ENCODE measurements around the gene POLR3A. TPM values are rescaled to one million over a fixed set of nuclear protein-coding genes. Genes with fewer than 3 reads are reported as not detected.
A peak's percentile ranks its signal among the peaks of the same experiment; 100 is the strongest.

POLR3A gene
- total RNA-seq, 2 experiments from 2014 or later, result 25.2 to 26.7 TPM

DNA sequence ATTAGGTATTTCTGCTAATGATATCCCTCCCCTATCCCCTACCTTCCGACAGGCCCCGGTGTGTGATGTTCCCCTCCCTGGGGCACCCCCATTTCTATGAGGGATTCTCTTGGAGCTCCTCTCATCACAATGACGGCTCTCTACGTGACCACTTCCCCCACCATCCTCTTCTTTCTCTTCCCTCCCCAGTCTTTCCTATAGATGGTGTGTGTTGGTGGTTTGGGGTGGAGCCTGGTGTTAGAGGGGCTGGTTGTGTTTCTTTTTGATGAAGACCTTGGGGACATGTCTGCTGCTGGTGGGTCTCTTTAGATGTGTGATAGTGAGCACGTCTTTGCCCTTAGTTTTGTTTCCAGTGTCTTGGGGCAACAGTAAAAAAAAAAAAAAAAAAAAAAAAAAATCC lies 33.0 kb upstream of the POLR3A start:
- Mint-ChIP-seq H3K27ac (no peak overlapping the region), H3K9me3 (no peaks in the 10 kb centered on the region), H3K4me1 (peaks cover 17% of the 10 kb centered on the region), H3K27me3 (no peaks in the 10 kb centered on the region), H3K36me3 (no peaks in the 10 kb centered on the region), H3K4me3 (peak overlapping the region; percentile 40)
- peak; percentile 17 for DNase-seq

DNA sequence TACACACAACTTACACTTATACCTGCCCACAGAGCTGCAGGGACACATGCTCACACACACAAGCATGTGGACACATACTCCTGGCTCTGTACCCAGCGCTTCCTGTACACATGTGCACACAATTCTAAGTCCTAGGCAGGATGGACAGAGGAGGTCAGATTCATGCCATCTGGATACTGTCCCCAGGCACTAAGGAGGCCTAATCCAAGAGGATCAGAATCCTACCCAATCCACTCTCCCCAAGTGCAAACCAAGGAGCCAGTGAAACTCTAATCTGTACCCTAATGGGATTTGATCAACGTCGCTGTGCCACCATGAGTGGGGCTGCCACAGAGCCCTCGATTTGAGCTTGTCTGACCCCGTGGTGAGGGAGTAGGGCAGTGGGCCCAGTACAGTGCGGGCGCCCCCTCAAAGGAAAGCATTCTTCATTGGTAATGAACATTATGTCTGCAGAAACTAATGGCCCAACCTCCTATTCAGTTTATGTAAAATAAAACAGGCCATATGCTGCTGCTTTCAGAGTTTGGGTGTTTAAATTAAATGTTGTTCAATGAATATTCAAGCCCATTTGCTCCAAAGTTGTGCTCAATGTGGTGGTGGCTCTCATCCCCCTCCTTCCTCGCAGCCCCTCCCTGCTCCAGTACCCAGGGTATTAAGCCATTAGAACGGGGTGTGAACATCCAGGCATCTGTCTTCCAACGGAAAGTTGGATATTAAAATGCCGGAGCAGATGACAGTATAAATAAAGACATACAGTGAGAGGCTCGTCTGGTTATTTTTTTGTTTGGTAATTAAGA lies 30.8 kb upstream of the POLR3A start:
- DNase-seq, result no peak
- no peaks in the 10 kb centered on the region for H3K36me3 Mint-ChIP-seq
- no peaks in the 10 kb centered on the region for H3K27me3 Mint-ChIP-seq
- no peak overlapping the region for H3K4me3 Mint-ChIP-seq
- H3K9me3 Mint-ChIP-seq, result no peaks in the 10 kb centered on the region
- peaks cover 18% of the 10 kb centered on the region for H3K4me1 Mint-ChIP-seq
- H3K27ac Mint-ChIP-seq, result no peak overlapping the region

DNA sequence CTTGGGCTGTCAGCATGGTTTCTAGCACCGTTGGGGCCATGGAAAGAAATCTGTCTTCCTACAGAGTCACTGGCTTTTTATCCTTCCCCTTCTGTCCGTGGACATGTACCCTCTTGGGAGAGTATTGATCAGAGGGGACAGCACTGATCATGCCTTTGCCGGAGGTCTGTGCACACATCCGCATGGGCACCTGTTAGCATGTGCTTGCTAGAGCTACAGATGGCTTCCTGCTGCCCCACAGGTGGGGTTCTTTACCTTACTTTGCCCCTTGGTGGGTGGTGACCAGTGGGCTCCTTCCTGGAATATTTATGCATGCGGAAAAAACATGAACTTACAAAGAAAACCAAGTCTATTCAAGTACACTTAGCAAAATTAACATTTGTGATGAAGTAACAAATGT lies 29.2 kb upstream of the POLR3A start:
- Mint-ChIP-seq H3K4me1 (peaks cover 18% of the 10 kb centered on the region), H3K4me3 (no peak overlapping the region), H3K27ac (no peak overlapping the region), H3K9me3 (no peaks in the 10 kb centered on the region), H3K36me3 (peaks cover 2% of the 10 kb centered on the region), H3K27me3 (no peaks in the 10 kb centered on the region)
- no peak for DNase-seq

DNA sequence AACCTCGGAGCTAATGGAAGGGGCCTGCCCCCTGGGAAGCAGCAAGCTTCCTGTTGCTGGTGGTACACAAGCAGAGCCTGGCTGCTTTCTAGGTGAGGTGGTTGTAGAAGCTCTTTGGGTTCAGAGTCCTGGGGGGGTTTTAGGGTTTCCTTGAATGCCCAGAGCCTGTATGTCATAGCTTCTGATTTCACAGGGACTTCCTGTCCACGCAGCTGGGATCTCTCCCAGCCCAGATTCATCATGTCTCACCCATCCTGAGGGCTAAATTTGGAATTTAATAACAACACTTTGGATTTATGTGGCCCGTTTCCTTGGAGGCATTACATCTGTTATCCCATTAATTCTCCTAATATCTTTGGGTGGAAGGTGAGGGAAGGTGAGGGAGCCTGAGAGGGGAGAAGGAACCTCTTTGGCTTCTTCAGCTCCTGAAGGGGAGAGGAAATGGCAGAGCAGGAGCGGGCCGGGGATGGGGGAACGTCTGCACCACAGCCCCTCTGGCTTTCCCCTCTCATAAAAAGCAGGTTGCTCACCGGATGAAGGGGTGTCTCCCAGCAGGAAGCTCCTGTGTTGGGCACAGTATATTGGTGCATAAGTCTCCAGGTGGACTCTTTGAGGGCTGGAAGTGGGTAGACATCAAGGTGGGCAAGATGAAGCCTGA lies 24.0 kb upstream of the POLR3A start:
- peaks cover 2% of the 10 kb centered on the region for H3K36me3 Mint-ChIP-seq
- peaks cover 3% of the 10 kb centered on the region for H3K4me1 Mint-ChIP-seq
- no peak overlapping the region for H3K4me3 Mint-ChIP-seq
- DNase-seq, result no peak
- H3K27me3 Mint-ChIP-seq, result no peaks in the 10 kb centered on the region
- no peaks in the 10 kb centered on the region for H3K9me3 Mint-ChIP-seq
- H3K27ac Mint-ChIP-seq, result no peak overlapping the region

DNA sequence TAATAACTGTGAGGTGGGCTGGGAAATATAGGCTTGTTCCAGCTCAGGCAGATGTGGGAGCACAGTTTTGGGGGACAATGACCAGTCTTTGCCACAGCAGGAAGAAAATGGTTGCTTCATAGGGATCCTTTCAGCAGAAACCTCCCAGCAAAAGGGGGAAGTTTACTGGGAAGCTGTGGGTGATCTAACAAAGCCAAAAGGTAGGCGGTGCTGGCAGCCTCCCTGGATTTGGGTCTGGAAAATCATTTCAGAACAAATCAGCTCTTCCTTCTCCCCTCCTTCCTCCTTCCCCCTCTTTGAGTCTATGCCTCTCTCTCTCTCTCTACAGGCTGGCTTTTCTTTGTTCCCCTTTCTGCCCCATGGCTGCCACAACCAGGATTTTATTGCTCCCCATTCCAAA lies 20.5 kb upstream of the POLR3A start:
- H3K27me3 Mint-ChIP-seq, result no peaks in the 10 kb centered on the region
- peaks cover 10% of the 10 kb centered on the region for H3K4me1 Mint-ChIP-seq
- no peak for DNase-seq
- H3K9me3 Mint-ChIP-seq, result no peaks in the 10 kb centered on the region
- no peak overlapping the region for H3K4me3 Mint-ChIP-seq
- H3K36me3 Mint-ChIP-seq, result peaks cover 2% of the 10 kb centered on the region
- no peak overlapping the region for H3K27ac Mint-ChIP-seq

DNA sequence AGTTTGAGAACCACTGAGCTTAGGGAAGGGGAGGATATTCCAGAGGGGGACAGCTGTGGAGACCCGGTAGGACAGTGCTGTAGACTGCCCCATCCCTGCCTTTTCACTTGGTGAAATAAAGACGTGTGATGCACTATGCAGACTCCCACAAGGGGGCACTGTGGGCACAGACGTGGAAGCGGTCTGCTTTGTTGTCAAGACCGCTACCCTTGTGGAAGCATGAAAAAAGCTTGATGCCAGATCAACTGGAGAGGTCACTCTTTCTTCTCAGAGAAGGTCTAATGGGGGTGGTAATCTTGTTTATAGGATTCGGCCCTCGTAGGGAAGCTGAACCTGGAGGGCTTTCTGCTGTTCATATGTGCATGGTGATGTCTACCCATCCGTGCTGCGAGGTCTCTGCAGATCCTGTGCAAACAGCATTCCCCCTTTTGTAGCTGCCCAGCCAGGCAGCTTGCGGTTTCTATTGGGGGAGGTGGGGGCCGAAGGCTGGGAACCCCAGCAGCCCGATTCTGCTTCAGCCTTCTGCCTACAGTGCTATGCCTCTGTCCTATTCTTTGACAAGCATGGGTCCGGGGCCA lies 18.1 kb upstream of the POLR3A start:
- Mint-ChIP-seq H3K4me1 (peaks cover 22% of the 10 kb centered on the region), H3K36me3 (peaks cover 1% of the 10 kb centered on the region), H3K9me3 (no peaks in the 10 kb centered on the region), H3K27ac (no peak overlapping the region), H3K4me3 (no peak overlapping the region), H3K27me3 (no peaks in the 10 kb centered on the region)
- peak; percentile 73 for DNase-seq

DNA sequence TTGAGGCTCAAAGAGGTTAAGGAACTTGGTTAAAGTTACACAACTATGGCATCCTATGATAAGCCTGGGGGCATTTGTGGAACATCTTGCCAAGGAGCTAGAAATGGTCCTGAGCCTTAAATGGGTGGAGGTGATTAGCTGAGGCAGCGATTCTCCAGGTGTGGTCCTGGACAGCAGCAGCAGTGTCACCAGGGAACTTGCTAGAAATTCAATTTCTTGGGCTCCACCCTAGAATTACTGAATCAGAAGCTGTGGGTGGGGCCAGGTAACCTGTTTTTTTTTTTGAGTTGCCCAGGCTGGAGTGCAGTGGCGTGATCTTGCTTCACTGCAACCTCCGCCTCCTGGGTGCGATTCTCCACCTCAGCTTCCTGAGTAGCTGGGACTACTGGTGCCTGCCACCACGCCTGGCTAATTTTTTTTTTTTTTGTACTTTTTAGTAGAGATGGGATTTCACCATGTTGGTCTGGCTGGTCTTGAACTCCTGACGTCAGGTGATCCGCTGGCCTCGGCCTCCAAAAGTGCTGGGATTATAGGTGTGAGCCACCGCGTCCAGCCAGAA lies 17.5 kb upstream of the POLR3A start:
- H3K4me1 Mint-ChIP-seq, result peaks cover 27% of the 10 kb centered on the region
- no peak overlapping the region for H3K27ac Mint-ChIP-seq
- no peak overlapping the region for H3K4me3 Mint-ChIP-seq
- DNase-seq, result no peak
- H3K27me3 Mint-ChIP-seq, result no peaks in the 10 kb centered on the region
- H3K9me3 Mint-ChIP-seq, result no peaks in the 10 kb centered on the region
- peaks cover 4% of the 10 kb centered on the region for H3K36me3 Mint-ChIP-seq

DNA sequence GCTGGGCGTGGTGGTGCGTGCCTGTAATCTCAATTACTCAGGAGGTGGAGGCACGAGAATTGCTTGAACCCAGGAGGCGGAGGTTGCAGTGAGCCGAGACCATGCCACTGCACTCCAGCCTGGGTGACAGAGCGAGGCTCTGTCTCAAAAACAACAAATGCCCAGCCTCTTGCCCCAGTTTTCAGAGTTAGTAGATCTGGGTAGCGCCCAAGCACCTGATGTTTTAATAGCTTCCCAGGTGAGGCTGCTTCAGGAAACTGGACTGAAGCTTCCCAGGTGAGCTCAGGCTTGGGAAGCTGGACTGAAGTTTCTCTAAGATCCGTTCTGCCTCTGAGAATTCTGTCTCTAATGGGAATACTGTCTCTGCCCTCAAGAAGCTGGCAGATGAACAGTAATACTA lies 16.5 kb upstream of the POLR3A start:
- H3K4me3 Mint-ChIP-seq, result no peak overlapping the region
- H3K9me3 Mint-ChIP-seq, result no peaks in the 10 kb centered on the region
- peaks cover 13% of the 10 kb centered on the region for H3K36me3 Mint-ChIP-seq
- peaks cover 7% of the 10 kb centered on the region for H3K27me3 Mint-ChIP-seq
- no peak overlapping the region for H3K27ac Mint-ChIP-seq
- peaks cover 36% of the 10 kb centered on the region for H3K4me1 Mint-ChIP-seq
- DNase-seq, result no peak

DNA sequence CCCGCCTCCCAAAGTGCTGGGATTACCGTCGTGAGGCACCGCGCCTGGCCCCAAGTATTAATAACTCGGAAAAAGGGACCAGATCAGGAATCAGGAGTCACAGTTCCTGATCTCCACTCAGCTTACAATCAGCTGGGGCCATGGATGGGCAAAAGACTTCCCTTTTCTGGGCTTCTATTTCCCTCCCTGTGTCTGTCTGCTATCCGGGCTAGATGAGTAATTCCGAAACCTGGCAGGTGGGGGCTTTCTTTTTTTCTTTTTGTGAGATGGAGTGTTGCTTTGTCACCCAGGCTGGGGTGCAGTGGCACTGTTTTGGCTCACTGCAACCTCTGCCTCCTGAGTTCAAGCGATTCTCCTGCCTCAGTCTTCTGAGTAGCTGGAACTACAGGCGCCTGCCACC lies 15.9 kb upstream of the POLR3A start:
- Mint-ChIP-seq H3K36me3 (peaks cover 18% of the 10 kb centered on the region), H3K27me3 (peaks cover 7% of the 10 kb centered on the region), H3K4me1 (peaks cover 42% of the 10 kb centered on the region), H3K4me3 (no peak overlapping the region), H3K9me3 (no peaks in the 10 kb centered on the region), H3K27ac (no peak overlapping the region)
- DNase-seq, result peak; percentile 21

DNA sequence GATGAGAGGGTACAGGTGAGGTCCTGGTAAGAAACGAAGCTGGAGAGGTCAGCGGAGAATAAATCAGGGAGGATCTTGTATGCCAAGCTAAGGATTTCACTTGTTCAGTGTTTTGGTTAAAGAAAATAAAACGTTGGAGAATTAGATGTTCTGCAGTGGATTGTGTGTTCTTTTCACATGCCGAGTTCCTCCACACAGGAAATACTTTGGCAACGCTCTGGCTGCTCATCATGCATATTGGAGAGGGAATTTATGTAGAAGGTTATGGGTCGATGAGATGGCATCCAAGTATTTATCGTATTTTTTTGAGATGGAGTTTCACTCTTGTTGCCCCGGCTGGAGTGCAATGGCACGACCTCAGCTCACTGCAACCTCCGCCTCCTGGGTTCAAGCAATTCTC lies 15.4 kb upstream of the POLR3A start:
- Mint-ChIP-seq H3K9me3 (no peaks in the 10 kb centered on the region), H3K27ac (no peak overlapping the region), H3K27me3 (peaks cover 7% of the 10 kb centered on the region), H3K4me3 (no peak overlapping the region), H3K4me1 (peaks cover 45% of the 10 kb centered on the region), H3K36me3 (peaks cover 22% of the 10 kb centered on the region)
- no peak for DNase-seq

DNA sequence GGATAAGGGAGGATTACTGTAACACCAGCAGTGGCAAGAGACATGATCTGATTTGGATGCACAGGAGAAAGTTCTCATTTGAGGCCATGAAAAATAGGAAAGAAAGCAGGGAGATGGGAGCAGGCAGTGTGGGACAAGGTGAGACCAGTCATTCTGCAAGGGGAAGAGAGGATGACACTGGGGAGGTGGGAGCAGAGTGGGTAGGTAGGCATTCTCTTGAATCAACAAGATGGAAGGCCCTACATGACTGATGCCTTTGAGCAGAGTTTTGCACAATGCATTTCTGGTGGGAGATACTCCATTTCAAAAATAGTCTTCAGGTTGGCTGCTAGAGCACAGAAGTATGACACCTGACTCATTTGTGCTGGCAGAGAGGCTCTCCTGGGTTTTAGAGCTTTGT lies 14.9 kb upstream of the POLR3A start:
- H3K4me1 Mint-ChIP-seq, result peaks cover 50% of the 10 kb centered on the region
- H3K27ac Mint-ChIP-seq, result peak overlapping the region; percentile 10
- peaks cover 7% of the 10 kb centered on the region for H3K27me3 Mint-ChIP-seq
- H3K9me3 Mint-ChIP-seq, result no peaks in the 10 kb centered on the region
- H3K36me3 Mint-ChIP-seq, result peaks cover 27% of the 10 kb centered on the region
- H3K4me3 Mint-ChIP-seq, result no peak overlapping the region
- no peak for DNase-seq

DNA sequence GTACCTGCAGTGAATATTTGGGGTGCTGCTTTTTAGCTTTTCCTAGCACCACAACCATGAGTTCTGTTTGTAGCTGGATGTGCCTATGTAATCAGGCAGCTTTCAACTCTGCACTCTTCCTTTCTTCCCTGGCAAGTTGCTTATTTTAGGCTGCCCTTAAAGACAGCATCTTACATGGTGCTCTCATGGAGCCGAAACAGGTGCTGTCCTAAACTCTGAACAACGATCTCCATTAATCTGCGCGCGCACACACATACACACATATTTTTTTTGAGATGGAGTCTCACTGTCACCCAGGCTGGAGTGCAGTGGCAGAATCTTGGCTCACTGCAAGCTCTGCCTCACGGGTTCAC lies 13.4 kb upstream of the POLR3A start:
- Mint-ChIP-seq H3K27ac (peak overlapping the region; percentile 82), H3K36me3 (peaks cover 36% of the 10 kb centered on the region), H3K4me3 (no peak overlapping the region), H3K27me3 (peaks cover 7% of the 10 kb centered on the region), H3K4me1 (peaks cover 62% of the 10 kb centered on the region), H3K9me3 (no peaks in the 10 kb centered on the region)
- DNase-seq, result no peak

DNA sequence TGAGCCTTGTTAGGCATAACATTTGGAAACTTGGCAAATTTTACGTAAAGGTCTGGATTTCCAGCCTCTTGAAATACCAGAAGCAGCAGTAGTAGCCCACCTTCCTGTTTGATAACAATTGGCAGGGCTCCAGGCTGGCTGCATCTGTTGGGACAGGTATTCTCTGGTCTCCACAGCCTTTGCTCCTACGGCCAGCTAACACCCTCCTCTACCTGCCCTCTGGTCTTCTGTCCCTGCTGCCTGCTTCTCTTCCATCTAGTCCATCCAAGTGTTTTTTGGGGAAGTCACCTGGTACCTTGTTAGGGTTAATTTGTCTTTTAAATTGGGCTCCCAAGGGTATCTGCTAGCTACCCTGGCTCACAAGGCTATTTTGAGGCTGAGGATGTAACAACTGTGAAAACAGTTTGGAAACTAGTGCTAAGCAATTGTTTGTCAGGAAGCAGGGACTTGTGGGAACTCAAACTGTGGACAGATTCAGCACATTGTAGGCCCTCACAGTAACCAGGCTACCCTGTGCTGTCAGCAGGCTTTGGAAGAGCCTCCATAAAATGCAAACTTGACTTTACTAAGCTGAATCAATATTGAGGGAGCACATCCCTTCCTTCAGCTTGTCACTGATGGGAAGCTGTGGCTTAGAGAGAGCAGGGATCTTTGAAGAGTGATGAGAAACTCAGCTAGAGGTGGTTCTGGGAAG lies 12.9 kb upstream of the POLR3A start:
- H3K4me3 Mint-ChIP-seq, result no peak overlapping the region
- H3K4me1 Mint-ChIP-seq, result peaks cover 63% of the 10 kb centered on the region
- peaks cover 7% of the 10 kb centered on the region for H3K27me3 Mint-ChIP-seq
- peaks cover 42% of the 10 kb centered on the region for H3K36me3 Mint-ChIP-seq
- peak overlapping the region; percentile 82 for H3K27ac Mint-ChIP-seq
- no peak for DNase-seq
- H3K9me3 Mint-ChIP-seq, result no peaks in the 10 kb centered on the region

DNA sequence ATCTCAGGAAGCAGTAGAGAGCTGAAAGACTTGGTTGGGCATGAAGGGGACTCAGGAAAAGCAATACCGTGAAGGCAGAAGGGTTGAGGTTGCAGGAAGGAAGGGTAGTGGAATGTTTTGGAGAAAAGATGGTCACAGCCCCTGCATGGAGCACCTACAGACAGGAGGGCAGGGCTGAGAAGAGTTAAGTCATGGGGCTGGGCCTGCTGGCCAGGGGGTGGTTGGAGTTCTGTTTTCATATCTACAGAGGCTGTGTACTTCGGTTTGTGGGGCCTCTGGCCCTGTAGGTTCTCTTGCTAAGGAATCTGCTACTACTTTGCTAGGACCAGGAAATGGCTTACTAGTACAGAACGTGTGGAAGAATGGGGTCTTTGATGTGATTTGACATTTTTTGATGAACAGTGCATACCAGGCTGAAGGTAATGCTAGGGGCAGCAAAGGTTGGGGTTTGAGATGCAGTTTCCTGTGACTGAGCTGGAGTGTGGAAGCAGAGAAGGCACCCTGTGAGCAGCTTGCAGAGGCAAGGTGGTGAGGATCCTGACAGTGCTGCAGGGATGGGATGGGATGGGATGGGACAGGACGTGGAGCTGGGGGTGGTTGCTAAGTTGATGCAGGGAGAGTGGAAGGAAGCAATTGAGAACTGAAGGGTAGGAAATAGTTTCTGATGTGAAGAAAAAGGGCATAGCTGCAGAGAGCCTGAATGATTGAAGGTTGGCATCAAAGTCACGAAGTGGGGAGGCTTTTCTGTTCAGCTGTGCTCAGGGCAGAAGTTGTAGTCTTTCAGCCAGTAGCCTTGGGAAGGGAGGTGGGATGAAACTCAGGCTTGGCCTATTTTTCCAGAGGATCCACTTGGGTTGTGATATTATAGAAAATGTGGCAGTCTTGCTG lies 12.1 kb upstream of the POLR3A start:
- DNase-seq, result no peak
- H3K4me1 Mint-ChIP-seq, result peaks cover 69% of the 10 kb centered on the region
- peaks cover 7% of the 10 kb centered on the region for H3K27me3 Mint-ChIP-seq
- no peaks in the 10 kb centered on the region for H3K9me3 Mint-ChIP-seq
- H3K4me3 Mint-ChIP-seq, result peak overlapping the region; percentile 8
- H3K36me3 Mint-ChIP-seq, result peaks cover 49% of the 10 kb centered on the region
- peak overlapping the region; percentile 82 for H3K27ac Mint-ChIP-seq

Measured in activated naive CD8-positive, alpha-beta T cell treated with anti-CD3 and anti-CD28 coated beads for 36 hours (primary cell).